Immature natural killer cell (primary cell): ENCODE results near the gene PIP4K2B. TPM values are rescaled to one million over a fixed set of nuclear protein-coding genes. Genes with fewer than 3 reads are reported as not detected.
"Not testable (repeated sequence)": the region's sequence is repeated elsewhere in the genome, so short reads cannot be mapped to it uniquely, and the experiment has no call there.

ENCODE experiments used
- DNase-seq, 3 donors: peaks; one replicate each; pipeline ENCODE4 v3.0.0; 2022; ENCODE audit warnings: mixed read lengths in 1 of 3
- H3K27ac Mint-ChIP-seq, 6 donors: one replicate each; pipeline ENCODE4 v1.8.0; 2020; ENCODE audit warnings: mixed read lengths in 6 of 6, mild to moderate bottlenecking in 5 of 6, inconsistent platforms in 4 of 6, moderate library complexity in 3 of 6
- H3K27me3 Mint-ChIP-seq, 3 donors: one replicate each; pipeline ENCODE4 v1.8.0; 2020 to 2021; ENCODE audit warnings: low read depth in 3 of 3, mild to moderate bottlenecking in 3 of 3, mixed read lengths in 3 of 3, moderate library complexity in 3 of 3, inconsistent platforms in 1 of 3
- H3K36me3 Mint-ChIP-seq, 3 donors: one replicate each; pipeline ENCODE4 v1.8.0; 2020; ENCODE audit warnings: mixed read lengths in 3 of 3, inconsistent platforms in 2 of 3, mild to moderate bottlenecking in 2 of 3
- H3K4me1 Mint-ChIP-seq, 2 donors: one replicate each; pipeline ENCODE4 v1.8.0; 2020; ENCODE audit warnings: inconsistent platforms in 2 of 2, mild to moderate bottlenecking in 2 of 2, mixed read lengths in 2 of 2, moderate library complexity in 1 of 2
- H3K4me3 Mint-ChIP-seq, 5 donors: one replicate each; pipeline ENCODE4 v1.8.0; 2020; ENCODE audit warnings: mild to moderate bottlenecking in 5 of 5, mixed read lengths in 5 of 5, inconsistent platforms in 3 of 5, moderate library complexity in 3 of 5
- H3K9me3 Mint-ChIP-seq, 6 donors: one replicate each; pipeline ENCODE4 v1.8.0; 2020; ENCODE audit warnings: mild to moderate bottlenecking in 6 of 6, mixed read lengths in 6 of 6, inconsistent platforms in 4 of 6, moderate library complexity in 3 of 6
- polyA plus RNA-seq, 3 donors: library from polyadenylated mRNA; unstranded; fragments of 300-500 nt; fragmentation: Illumina TruSeq; gene quantifications; one replicate each; pipeline ENCODE4 v1.2.3, GENCODE V29; 2021

Gene PIP4K2B
- polyA plus RNA-seq, 3 donors from 2014 or later, result 6.2 to 15.4 (median 12.5) TPM

DNA sequence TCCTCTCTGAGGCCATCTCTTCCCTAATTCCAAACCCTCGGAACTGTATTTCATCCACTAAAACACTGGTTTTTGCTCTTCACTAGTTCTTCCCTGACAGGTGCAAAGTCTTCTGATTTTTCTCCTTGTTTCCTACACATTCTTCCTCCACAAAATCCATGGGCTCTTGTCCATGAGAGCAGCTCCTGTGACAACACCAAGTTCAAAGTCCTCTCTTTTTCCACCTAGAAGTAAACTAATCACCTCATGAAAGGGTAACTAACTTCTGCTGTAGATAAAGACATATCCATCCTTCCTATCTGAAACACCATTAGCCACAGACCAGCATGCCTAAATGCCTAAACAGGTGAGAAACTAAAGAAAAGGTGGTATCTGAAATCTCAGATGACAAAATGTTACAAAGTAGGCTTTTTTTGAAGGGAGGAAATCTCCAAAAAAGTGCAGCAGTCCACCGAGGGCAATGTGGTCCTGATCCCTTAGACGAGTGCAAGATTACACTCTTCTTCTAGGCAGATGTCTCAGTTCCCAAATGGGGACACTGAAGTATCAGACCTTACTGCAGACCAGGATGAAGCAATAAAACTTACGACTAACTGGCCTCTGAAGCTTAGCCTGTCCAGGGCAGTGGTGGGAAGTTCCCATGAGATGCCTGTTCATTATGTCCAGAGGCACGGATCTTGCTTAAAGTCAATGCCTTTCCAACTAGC, 2.8 kb downstream of the PIP4K2B start:
- peak overlapping the region in 5 of 6 donors; percentile 46 to 93 (median 87) for H3K27ac Mint-ChIP-seq
- DNase-seq, result no peak
- peaks cover 41 to 47% of the 10 kb centered on the region in 2 donors for H3K4me1 Mint-ChIP-seq
- peaks cover 0 to 11% (median 2%) of the 10 kb centered on the region in 3 donors for H3K36me3 Mint-ChIP-seq
- H3K9me3 Mint-ChIP-seq, result no peaks in the 10 kb centered on the region
- H3K27me3 Mint-ChIP-seq, result peaks cover 0 to 6% (median 5%) of the 10 kb centered on the region in 3 donors
- H3K4me3 Mint-ChIP-seq, result peak overlapping the region in 2 of 5 donors; percentile 48 to 94

DNA sequence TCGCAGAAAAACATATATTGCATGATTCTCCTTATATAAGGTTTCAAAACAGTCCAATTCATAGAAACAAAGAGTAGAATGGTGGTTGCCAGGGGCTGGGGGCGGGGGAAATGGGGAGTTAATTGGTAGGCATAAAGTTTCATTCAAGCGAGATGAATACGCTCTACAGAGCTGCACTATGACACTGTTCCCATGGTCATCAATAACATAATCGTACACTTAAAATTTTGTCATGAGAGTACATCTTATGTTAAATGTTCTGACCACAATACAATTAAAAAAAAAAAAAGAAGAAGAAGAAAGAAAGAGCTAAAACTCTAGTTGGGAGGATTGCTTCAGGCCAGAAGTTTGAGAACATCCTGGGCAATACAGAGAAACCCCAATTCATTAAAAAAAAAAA, 5.1 kb downstream of the PIP4K2B start:
- Mint-ChIP-seq H3K4me3 (no peak overlapping the region), H3K27me3 (peaks cover 0 to 6% (median 5%) of the 10 kb centered on the region in 3 donors), H3K4me1 (peaks cover 36 to 38% of the 10 kb centered on the region in 2 donors), H3K27ac (no peak overlapping the region), H3K36me3 (peaks cover 0 to 7% (median 3%) of the 10 kb centered on the region in 3 donors), H3K9me3 (no peaks in the 10 kb centered on the region)
- no peak for DNase-seq

DNA sequence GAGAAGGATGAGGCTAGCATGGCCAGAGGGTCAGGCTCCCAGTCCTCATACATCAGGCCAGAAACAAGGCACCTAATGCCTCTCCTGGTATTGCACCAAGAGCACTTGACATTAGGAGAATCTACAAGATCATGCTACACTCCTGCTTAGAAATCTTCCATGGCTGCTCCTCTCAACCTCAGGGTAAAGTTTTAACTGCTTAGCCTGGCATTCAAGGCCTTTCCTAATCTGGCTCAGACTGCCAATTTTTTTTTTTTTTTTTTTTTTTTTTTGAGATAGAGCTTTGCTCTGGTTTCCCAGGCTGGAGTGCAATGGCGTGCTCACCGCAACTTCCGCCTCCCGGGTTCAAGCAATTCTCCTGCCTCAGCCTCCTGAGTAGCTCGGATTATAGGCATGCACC, 8.2 kb downstream of the PIP4K2B start:
- Mint-ChIP-seq H3K4me1 (peaks cover 9 to 11% of the 10 kb centered on the region in 2 donors), H3K27me3 (peaks cover 0 to 1% (median 0%) of the 10 kb centered on the region in 3 donors), H3K4me3 (no peak overlapping the region), H3K9me3 (no peaks in the 10 kb centered on the region), H3K36me3 (peaks cover 0 to 6% (median 3%) of the 10 kb centered on the region in 3 donors), H3K27ac (peak overlapping the region in 1 of 6 donors; percentile 18)
- no peak for DNase-seq

DNA sequence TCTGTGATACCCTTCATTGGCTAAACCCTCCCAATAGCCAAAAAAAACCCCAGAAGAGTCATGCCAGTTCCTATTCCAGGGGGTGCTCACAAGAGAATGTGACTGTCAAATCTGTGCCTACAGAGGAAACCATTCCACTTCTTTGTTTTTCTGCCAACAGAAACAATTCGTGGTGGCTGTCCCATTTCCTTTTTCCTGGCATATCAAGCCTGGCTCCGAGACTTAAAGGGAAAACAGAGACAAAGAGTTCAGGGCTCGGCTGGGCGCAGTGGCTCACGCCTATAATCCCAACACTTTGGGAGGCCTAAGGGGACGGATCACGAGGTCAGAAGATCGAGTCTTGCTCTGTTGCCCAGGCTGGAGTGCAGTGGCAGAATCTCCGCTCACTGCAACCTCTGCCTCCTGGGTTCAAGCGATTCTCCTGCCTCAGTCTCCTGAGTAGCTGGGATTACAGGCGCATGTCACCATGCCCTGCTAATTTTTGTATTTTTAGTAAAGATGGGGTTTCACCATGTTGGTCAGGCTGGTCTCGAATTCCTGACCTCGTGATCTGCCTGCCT, 9.1 kb downstream of the PIP4K2B start:
- Mint-ChIP-seq H3K36me3 (peaks cover 0 to 12% (median 8%) of the 10 kb centered on the region in 3 donors), H3K27ac (peak overlapping the region in 1 of 6 donors; percentile 18)
- not testable (repeated sequence) for H3K9me3 Mint-ChIP-seq, H3K27me3 Mint-ChIP-seq, H3K4me1 Mint-ChIP-seq, H3K4me3 Mint-ChIP-seq, DNase-seq

DNA sequence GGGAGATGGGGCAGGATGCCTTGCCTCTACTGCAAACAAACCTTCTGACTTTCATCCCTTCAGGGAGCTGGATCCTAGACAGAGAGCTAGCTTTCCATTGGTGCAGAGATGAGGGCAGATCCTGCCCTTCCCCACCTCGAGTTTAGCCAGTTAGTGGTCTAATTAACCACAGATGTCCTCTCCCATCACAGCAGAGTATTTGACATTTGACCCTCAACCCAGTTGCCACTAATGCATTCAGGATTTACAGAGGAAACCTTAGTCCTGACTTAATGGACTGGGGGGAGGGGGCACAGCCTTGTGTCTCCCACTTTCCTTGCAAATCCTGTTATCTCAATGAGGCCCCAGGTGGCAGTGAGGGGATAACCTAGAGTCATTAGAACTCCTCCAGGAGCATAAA, 10.2 kb downstream of the PIP4K2B start:
- Mint-ChIP-seq H3K4me3 (no peak overlapping the region), H3K27ac (no peak overlapping the region), H3K27me3 (peaks cover 0 to 1% (median 0%) of the 10 kb centered on the region in 3 donors), H3K4me1 (peaks cover 4 to 5% of the 10 kb centered on the region in 2 donors), H3K9me3 (no peaks in the 10 kb centered on the region), H3K36me3 (peaks cover 0 to 20% (median 8%) of the 10 kb centered on the region in 3 donors)
- DNase-seq, result no peak

DNA sequence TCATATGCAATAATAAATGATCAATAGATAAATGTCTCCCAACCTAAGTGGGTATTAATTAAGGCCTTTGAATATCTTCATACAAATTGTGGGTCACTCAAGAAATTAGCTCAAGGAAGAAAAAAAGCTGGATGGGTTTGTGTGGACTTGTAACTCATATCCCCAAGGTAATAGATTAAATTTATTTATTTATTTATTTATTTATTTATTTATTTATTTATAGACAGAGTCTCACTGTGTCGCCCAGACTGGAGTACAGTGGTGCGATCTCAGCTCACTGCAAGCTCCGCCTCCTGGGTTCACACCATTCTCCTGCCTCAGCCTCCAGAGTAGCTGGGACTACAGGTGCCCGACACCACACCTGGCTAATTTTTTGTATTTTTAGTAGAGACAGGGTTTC, 11.4 kb downstream of the PIP4K2B start:
- peaks cover 0 to 20% (median 8%) of the 10 kb centered on the region in 3 donors for H3K36me3 Mint-ChIP-seq
- H3K27ac Mint-ChIP-seq, result not testable (repeated sequence)

DNA sequence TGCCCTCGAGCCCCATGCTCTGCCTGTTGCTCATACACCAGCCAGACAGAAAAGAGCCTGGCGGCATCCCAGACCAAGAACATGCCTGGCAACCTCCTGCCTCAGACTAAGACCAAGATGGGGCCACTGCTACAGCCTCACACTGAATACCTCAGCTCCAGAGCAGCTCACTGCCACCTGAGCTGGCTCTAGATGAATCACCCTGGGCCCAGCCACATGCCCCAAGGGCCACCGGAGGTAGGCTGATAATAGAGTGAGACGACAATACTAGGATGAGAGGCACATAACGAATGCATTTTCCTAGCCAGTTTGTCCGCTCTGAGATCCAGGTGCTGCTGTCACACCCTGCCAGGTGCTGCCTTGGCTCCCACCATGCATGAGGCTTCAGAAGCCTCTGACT, 13.0 kb downstream of the PIP4K2B start:
- Mint-ChIP-seq H3K27ac (no peak overlapping the region), H3K27me3 (no peaks in the 10 kb centered on the region), H3K9me3 (no peaks in the 10 kb centered on the region), H3K4me1 (peaks cover 0 to 1% of the 10 kb centered on the region in 2 donors), H3K4me3 (no peak overlapping the region), H3K36me3 (peaks cover 0 to 19% (median 8%) of the 10 kb centered on the region in 3 donors)
- DNase-seq, result no peak

More for the DNA sequence above, 11.4 kb downstream of the PIP4K2B start:
- not testable (repeated sequence) for H3K4me1 Mint-ChIP-seq, H3K27me3 Mint-ChIP-seq, H3K9me3 Mint-ChIP-seq, DNase-seq, H3K4me3 Mint-ChIP-seq

DNA sequence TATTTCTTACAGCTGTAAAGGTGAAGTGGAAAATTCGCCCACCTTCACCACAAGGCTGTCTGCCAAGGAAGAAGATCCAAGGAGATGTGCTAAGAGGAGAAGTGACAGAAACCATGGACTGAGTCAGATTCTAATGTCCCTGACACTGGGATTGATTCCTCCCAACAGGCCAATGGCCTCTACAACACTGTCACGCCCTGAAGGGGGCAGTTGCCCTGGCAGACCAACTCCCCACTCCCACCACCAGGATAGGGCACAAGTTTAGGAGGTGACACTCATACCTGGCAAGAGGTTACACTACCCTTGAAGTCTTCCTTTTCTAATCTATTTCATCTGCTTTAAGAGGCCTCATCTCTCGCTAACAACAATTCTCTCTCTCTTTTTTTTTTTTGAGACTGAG, 16.1 kb downstream of the PIP4K2B start:
- peaks cover 0 to 1% of the 10 kb centered on the region in 2 donors for H3K4me1 Mint-ChIP-seq
- no peak overlapping the region for H3K4me3 Mint-ChIP-seq
- no peak overlapping the region for H3K27ac Mint-ChIP-seq
- H3K27me3 Mint-ChIP-seq, result peaks cover 0 to 1% (median 0%) of the 10 kb centered on the region in 3 donors
- no peaks in the 10 kb centered on the region for H3K9me3 Mint-ChIP-seq
- DNase-seq, result no peak
- H3K36me3 Mint-ChIP-seq, result peaks cover 4 to 42% (median 23%) of the 10 kb centered on the region in 3 donors

DNA sequence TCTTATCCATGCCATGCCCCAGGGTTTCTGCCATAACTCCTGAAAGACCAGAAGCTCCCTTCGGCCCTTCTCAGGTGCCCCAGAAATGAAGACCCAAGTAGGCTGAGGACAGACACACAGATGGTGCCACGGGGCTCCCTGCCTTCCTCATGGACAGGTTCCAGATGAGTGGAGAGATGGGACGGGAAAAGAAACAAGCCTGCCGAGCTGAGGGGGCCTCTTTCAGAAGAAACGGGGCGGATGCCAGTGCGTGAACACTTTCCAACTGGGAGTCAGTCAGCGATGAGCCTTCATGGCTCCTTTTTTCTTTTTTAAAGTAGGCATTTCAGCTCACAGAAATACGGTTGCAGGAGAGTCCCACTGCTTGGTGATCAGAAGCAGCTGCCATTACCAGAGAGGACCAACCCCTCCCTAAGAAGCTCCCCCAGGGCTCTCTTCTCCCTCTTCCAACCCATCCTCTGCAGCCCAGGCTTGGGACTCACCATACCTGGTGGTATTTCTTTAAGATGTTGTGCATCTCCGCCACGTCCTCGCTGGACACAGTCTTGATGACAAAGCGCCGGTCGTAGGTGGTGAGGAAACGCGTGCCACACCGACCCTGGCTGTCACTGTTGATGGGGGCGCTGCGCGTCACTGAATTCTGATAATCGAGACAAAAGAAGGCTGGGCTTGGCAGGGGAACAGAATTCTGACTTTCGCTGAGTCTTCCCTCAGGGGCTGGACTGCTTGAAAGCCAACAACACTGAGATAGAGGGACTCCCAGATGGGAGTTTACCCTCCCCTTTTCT, 19.2 kb downstream of the PIP4K2B start:
- Mint-ChIP-seq H3K27ac (no peak overlapping the region), H3K27me3 (peaks cover 0 to 1% (median 0%) of the 10 kb centered on the region in 3 donors), H3K9me3 (no peaks in the 10 kb centered on the region), H3K4me1 (no peaks in the 10 kb centered on the region), H3K36me3 (peaks cover 4 to 49% (median 19%) of the 10 kb centered on the region in 3 donors), H3K4me3 (no peak overlapping the region)
- no peak for DNase-seq

DNA sequence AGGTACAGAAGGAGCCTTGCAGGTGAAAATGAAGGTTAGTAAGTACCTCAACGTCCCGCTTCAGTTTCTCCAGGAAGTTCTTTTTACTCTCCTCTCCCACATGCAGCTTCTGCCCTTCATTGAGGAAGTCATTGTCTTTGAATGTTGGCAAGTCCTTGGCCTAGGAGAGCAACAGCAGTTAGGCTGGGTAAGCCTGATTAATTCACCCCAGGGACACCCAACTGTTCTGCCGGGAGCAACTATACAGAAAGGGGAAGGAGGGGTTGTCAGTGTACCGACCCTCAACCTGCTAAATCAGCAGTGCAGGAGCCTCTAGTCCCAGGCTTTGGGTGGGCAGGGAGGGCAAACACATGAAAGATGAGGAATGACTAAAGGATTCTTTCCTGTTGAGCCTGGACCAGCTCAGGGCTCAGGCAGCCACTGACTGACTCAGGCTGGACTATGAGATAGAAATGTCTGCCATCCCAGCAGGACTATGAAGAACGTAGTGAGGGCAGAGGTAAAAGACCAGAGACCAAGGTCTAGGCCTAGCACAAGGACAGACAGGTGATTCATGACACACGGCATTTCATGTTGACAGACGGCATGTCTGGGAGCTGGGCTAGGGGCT, 21.6 kb downstream of the PIP4K2B start:
- Mint-ChIP-seq H3K27ac (no peak overlapping the region), H3K4me1 (no peaks in the 10 kb centered on the region), H3K27me3 (peaks cover 0 to 1% (median 0%) of the 10 kb centered on the region in 3 donors), H3K36me3 (peaks cover 11 to 55% (median 27%) of the 10 kb centered on the region in 3 donors), H3K9me3 (no peaks in the 10 kb centered on the region), H3K4me3 (no peak overlapping the region)
- no peak for DNase-seq

DNA sequence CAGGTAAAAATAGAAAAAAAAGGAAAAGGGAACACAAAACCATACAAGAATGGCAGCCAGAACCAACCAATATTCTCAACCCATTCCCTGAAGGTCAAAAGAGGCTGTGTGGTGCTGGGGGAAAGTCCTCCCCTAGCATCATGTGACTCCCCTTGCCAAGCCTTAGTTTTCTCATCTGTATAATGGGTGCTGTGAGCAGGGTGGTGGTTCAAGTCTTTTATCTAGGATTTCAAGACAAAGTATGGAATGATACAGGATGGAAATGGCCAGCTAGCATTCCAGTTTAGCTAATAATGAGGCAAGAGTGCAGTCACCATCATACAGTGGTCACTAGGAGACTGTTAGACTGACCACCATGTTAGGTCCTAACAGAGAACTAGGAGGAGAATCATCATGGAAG, 26.1 kb downstream of the PIP4K2B start:
- Mint-ChIP-seq H3K4me3 (no peak overlapping the region), H3K27ac (peak overlapping the region in 2 of 6 donors; percentile 14 to 49)

DNA sequence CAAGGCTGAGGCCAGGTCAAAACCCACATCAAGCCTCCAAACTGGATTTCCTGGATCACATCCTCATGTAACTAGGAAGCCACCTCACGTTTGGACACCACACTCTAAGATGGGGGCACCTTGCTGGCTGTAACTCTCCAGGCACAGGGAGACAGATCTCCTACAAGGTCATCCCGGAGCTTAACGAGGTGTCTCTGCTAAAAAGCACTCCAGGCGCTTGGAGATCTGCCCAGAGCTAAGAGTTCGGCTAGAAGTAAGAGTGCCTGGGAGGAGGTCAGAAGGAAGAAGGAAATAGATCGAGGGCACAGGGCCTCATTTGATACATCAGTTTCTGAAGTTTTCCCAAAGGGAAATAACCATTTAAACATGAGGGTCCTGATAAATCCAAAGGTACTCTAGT, 30.9 kb downstream of the PIP4K2B start:
- no peak overlapping the region for H3K4me3 Mint-ChIP-seq
- H3K27me3 Mint-ChIP-seq, result no peaks in the 10 kb centered on the region
- H3K9me3 Mint-ChIP-seq, result no peaks in the 10 kb centered on the region
- peaks cover 0 to 4% of the 10 kb centered on the region in 2 donors for H3K4me1 Mint-ChIP-seq
- DNase-seq, result no peak
- H3K36me3 Mint-ChIP-seq, result peaks cover 13 to 49% (median 15%) of the 10 kb centered on the region in 3 donors
- no peak overlapping the region for H3K27ac Mint-ChIP-seq

More for the DNA sequence above, 26.1 kb downstream of the PIP4K2B start:
- Mint-ChIP-seq H3K4me1 (no peaks in the 10 kb centered on the region), H3K9me3 (no peaks in the 10 kb centered on the region), H3K36me3 (peaks cover 14 to 48% (median 17%) of the 10 kb centered on the region in 3 donors), H3K27me3 (no peaks in the 10 kb centered on the region)
- DNase-seq, result no peak

DNA sequence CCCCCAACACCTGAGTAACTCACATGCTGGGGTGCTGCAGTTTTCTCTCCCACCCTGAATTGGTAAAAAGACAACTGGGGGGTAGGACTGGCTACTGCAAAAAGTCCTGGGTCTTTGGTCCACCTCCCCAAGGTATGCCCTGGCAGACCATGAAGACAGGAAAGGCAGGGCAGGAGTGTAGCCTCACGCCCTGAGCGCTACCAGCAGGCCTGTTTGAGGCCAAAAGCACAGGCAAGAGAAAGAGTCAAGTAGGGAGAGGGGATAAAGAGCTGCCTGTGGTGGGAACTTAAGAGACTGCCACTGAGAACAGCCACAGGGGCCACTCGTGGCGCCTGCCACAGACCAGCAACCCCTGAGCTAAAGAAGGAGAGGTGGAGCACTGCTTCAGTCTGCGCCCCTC, 33.0 kb downstream of the PIP4K2B start:
- peaks cover under 1 to 9% of the 10 kb centered on the region in 2 donors for H3K4me1 Mint-ChIP-seq
- peaks cover 9 to 56% (median 19%) of the 10 kb centered on the region in 3 donors for H3K36me3 Mint-ChIP-seq
- no peaks in the 10 kb centered on the region for H3K9me3 Mint-ChIP-seq
- DNase-seq, result no peak
- no peaks in the 10 kb centered on the region for H3K27me3 Mint-ChIP-seq
- peak overlapping the region in 3 of 6 donors; percentile 36 to 62 (median 46) for H3K27ac Mint-ChIP-seq
- H3K4me3 Mint-ChIP-seq, result no peak overlapping the region
